Measurements from ENCODE around the gene ZNF679.

DNA sequence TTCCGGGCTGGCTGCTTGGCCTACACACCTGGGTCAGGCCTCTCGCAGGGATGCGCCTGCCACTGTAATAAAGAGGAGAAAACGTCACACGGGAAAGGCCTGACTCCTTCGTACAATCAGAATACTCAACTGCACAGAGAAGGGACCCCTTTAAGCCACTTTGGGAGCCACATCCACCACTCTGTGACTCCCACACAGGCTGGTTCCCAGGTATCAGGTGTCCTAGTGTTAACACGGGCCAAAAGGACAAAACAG, 79.7 kb downstream of the ZNF679 start:
- no peak for TF ChIP-seq EZH2 (IDR thresholded peaks at IDR 0.05)
- TF ChIP-seq, protein P1, sequence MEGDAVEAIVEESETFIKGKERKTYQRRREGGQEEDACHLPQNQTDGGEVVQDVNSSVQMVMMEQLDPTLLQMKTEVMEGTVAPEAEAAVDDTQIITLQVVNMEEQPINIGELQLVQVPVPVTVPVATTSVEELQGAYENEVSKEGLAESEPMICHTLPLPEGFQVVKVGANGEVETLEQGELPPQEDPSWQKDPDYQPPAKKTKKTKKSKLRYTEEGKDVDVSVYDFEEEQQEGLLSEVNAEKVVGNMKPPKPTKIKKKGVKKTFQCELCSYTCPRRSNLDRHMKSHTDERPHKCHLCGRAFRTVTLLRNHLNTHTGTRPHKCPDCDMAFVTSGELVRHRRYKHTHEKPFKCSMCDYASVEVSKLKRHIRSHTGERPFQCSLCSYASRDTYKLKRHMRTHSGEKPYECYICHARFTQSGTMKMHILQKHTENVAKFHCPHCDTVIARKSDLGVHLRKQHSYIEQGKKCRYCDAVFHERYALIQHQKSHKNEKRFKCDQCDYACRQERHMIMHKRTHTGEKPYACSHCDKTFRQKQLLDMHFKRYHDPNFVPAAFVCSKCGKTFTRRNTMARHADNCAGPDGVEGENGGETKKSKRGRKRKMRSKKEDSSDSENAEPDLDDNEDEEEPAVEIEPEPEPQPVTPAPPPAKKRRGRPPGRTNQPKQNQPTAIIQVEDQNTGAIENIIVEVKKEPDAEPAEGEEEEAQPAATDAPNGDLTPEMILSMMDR (IDR thresholded peaks at IDR 0.05 in 2 of 3, conservative IDR thresholded peaks at IDR 0.05 in 1 of 3; ENCODE audit: borderline replicate concordance in 1 of 3, insufficient read depth in 1 of 3, low read depth in 2 of 3, low read length in 2 of 3), result no peak
- no peak for TF ChIP-seq YY1 (IDR thresholded peaks at IDR 0.05; ENCODE audit: extremely low read depth, insufficient replicate concordance, low read depth, low read length)
- TF ChIP-seq, protein P2, sequence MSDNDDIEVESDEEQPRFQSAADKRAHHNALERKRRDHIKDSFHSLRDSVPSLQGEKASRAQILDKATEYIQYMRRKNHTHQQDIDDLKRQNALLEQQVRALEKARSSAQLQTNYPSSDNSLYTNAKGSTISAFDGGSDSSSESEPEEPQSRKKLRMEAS (IDR thresholded peaks at IDR 0.05), result no peak
- no peak for TF ChIP-seq EZH2phosphoT487 (IDR thresholded peaks at IDR 0.05; ENCODE audit: borderline replicate concordance)
- TF ChIP-seq, protein P3, sequence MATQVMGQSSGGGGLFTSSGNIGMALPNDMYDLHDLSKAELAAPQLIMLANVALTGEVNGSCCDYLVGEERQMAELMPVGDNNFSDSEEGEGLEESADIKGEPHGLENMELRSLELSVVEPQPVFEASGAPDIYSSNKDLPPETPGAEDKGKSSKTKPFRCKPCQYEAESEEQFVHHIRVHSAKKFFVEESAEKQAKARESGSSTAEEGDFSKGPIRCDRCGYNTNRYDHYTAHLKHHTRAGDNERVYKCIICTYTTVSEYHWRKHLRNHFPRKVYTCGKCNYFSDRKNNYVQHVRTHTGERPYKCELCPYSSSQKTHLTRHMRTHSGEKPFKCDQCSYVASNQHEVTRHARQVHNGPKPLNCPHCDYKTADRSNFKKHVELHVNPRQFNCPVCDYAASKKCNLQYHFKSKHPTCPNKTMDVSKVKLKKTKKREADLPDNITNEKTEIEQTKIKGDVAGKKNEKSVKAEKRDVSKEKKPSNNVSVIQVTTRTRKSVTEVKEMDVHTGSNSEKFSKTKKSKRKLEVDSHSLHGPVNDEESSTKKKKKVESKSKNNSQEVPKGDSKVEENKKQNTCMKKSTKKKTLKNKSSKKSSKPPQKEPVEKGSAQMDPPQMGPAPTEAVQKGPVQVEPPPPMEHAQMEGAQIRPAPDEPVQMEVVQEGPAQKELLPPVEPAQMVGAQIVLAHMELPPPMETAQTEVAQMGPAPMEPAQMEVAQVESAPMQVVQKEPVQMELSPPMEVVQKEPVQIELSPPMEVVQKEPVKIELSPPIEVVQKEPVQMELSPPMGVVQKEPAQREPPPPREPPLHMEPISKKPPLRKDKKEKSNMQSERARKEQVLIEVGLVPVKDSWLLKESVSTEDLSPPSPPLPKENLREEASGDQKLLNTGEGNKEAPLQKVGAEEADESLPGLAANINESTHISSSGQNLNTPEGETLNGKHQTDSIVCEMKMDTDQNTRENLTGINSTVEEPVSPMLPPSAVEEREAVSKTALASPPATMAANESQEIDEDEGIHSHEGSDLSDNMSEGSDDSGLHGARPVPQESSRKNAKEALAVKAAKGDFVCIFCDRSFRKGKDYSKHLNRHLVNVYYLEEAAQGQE (IDR thresholded peaks at IDR 0.05; ENCODE audit: low read depth), result no peak
- TF ChIP-seq POLR2A (IDR thresholded peaks at IDR 0.05; ENCODE audit: borderline replicate concordance, extremely low read depth, insufficient read depth, insufficient read length), result no peak
- TF ChIP-seq TCF7L2 (IDR thresholded peaks at IDR 0.05; ENCODE audit: borderline replicate concordance, extremely low read depth, insufficient read depth, insufficient read length), result no peak

All from HCT116 (cell line).